SW480 (cell line): ENCODE results near the gene PRR23E.

Source experiments
- DNase-seq: peaks from one replicate; pipeline ENCODE4 v3.0.0-alpha.2; 2016; ENCODE audit warnings: low spot score

Gene PRR23E

GRCh38 chr3:127209840-127210653, 17.1 kb downstream of the PRR23E start:
- DNase-seq, result no peak

- DNase-seq, result no peak
Observed at GRCh38 chr3:127210654-127210943, 17.7 kb downstream of the PRR23E start.

GRCh38 chr3:127211118-127212060, 18.5 kb downstream of the PRR23E start:
- DNase-seq, result no peak

GRCh38 chr3:127212231-127212630, 19.3 kb downstream of the PRR23E start:
- no peak for DNase-seq

GRCh38 chr3:127212711-127213110, 19.8 kb downstream of the PRR23E start:
- DNase-seq, result no peak

- DNase-seq, result no peak
Observed at GRCh38 chr3:127213381-127213918, 20.5 kb downstream of the PRR23E start.

GRCh38 chr3:127214975-127215374, 22.0 kb downstream of the PRR23E start:
- peak; percentile 59 for DNase-seq

- DNase-seq, result no peak
Observed at GRCh38 chr3:127215714-127216414, 22.9 kb downstream of the PRR23E start.

- DNase-seq, result no peak
Observed at GRCh38 chr3:127216415-127217261, 23.7 kb downstream of the PRR23E start.

GRCh38 chr3:127217596-127218453, 24.9 kb downstream of the PRR23E start:
- DNase-seq, result peak; percentile 48

- DNase-seq, result no peak
Observed at GRCh38 chr3:127218454-127218922, 25.6 kb downstream of the PRR23E start.

- no peak for DNase-seq
Observed at GRCh38 chr3:127220497-127220896, 27.6 kb downstream of the PRR23E start.

GRCh38 chr3:127221037-127221436, 28.1 kb downstream of the PRR23E start:
- DNase-seq, result no peak

- DNase-seq, result no peak
Observed at GRCh38 chr3:127221446-127222035, 28.6 kb downstream of the PRR23E start.

- no peak for DNase-seq
Observed at GRCh38 chr3:127222163-127222562, 29.2 kb downstream of the PRR23E start.

- DNase-seq, result no peak
Observed at GRCh38 chr3:127222664-127223063, 29.7 kb downstream of the PRR23E start.

- DNase-seq, result no peak
Observed at GRCh38 chr3:127224118-127224517, 31.2 kb downstream of the PRR23E start.

- DNase-seq, result peak; percentile 83
Observed at GRCh38 chr3:127226457-127226856, 33.5 kb downstream of the PRR23E start.

GRCh38 chr3:127226946-127227842, 34.3 kb downstream of the PRR23E start:
- DNase-seq, result peak; percentile 82
